K562 (cell line): ENCODE measurements around the gene OR8B4. TPM values are rescaled to one million over a fixed set of nuclear protein-coding genes. Genes with fewer than 3 reads are reported as not detected.

ENCODE experiments used
- ATAC-seq: fragments of 200-7000 bp; cut with Tn5 transposase; 3 replicates; pipeline ENCODE4 v1.9.1; 2020; ENCODE audit warnings: moderate library complexity
- BruUV-seq: library from RNA; stranded (reverse); fragments of 400-500 nt; replicated peaks from 2 replicates; lab custom pipeline; 2021; lab: Mats Ljungman, UMichigan
- CTCF ChIA-PET: fragments of 300-600 bp; formaldehyde crosslinking; extraction: SDS; loops from one replicate; lab custom pipeline; 2021; ENCODE audit warnings: low intra/inter-chr PET ratio; lab: Yijun Ruan, JAX
- POLR2A ChIA-PET: fragments of 300-600, 350-650 bp; sonication (Branson Sonifier 250); formaldehyde crosslinking; extraction: SDS; loops from one replicate; lab custom pipeline; 2021; ENCODE audit warnings: antibody characterized with exemption, inconsistent platforms; lab: Yijun Ruan, JAX
- DNase-seq, 4 experiments: peaks; one replicate each; pipeline versions ENCODE4 v3.0.0 to v3.0.0-alpha.2; 2011 to 2018; ENCODE audit warnings: low spot score in 3 of 4, mixed read lengths in 3 of 4; ENCODE audit errors: extremely low read depth in 1 of 4
- FAIRE-seq: peaks from 2 replicates; lab custom pipeline; 2011; peaks lifted over from hg19 to GRCh38; lab: Jason Lieb, UNC
- H2AFZ ChIP-seq: 2 replicates; pipeline ENCODE4 v1.6.0; 2011; ENCODE audit warnings: low read depth, low read length, control low read depth, inconsistent platforms
- H3K27ac ChIP-seq: fragments of 200-600 bp; 3 replicates; pipeline ENCODE4 v1.8.0; 2011; ENCODE audit warnings: low read depth, mild to moderate bottlenecking, control low read depth, inconsistent platforms, low read length, moderate library complexity, mixed read lengths; ENCODE audit errors: extremely low read depth
- H3K27me3 ChIP-seq, 2 experiments: fragments of 300-600 bp in 1 of 2; 2 replicates in 1 of 2; 3 replicates in 1 of 2; pipeline versions ENCODE4 v1.6.0 to v1.8.0; 2011; ENCODE audit warnings: inconsistent platforms in 2 of 2, low read length in 2 of 2, mild to moderate bottlenecking in 1 of 2, mixed read lengths in 1 of 2, moderate library complexity in 1 of 2; ENCODE audit not compliant: control insufficient read depth in 2 of 2, insufficient read depth in 2 of 2
- H3K36me3 ChIP-seq: fragments of 300-600 bp; 3 replicates; pipeline ENCODE4 v1.8.0; 2011; ENCODE audit warnings: mild to moderate bottlenecking, low read length, inconsistent platforms; ENCODE audit not compliant: control insufficient read depth, insufficient read depth
- H3K4me1 ChIP-seq, 2 experiments: fragments of 200-600 bp in 1 of 2; replicated peaks in 1 of 2; 2 replicates in 1 of 2; 3 replicates in 1 of 2; pipeline versions ENCODE4 v1.5.1 to v1.8.0; 2011; ENCODE audit warnings: inconsistent platforms in 2 of 2, low read length in 2 of 2, mild to moderate bottlenecking in 1 of 2, mixed read lengths in 1 of 2, moderate library complexity in 1 of 2; ENCODE audit not compliant: control insufficient read depth in 2 of 2, insufficient read depth in 2 of 2
- H3K4me2 ChIP-seq: 2 replicates; pipeline ENCODE4 v1.6.1; 2011; ENCODE audit warnings: low read length, control low read depth, inconsistent platforms, mixed read lengths; ENCODE audit not compliant: insufficient read depth
- H3K4me3 ChIP-seq: fragments of 200-600 bp; sonication (generic), shearing (Covaris generic); 2 replicates; pipeline ENCODE4 v1.5.1; 2016; ENCODE audit warnings: control low read depth, inconsistent platforms
- H3K79me2 ChIP-seq: fragments of 200-600 bp; 3 replicates; pipeline ENCODE4 v1.8.0; 2011; ENCODE audit warnings: low read length, inconsistent platforms; ENCODE audit not compliant: control insufficient read depth, insufficient read depth
- H3K9ac ChIP-seq, 2 experiments: 2 replicates each; pipeline versions ENCODE4 v1.6.0 to v1.6.1; 2011; ENCODE audit warnings: low read depth in 2 of 2, low read length in 2 of 2, control low read depth in 1 of 2, inconsistent platforms in 1 of 2, mild to moderate bottlenecking in 1 of 2, mixed read lengths in 1 of 2; ENCODE audit not compliant: insufficient read depth in 1 of 2
- H3K9me1 ChIP-seq: one replicate; pipeline ENCODE4 v1.6.0; 2011; ENCODE audit warnings: inconsistent platforms, mild to moderate bottlenecking, low read length, moderate library complexity; ENCODE audit not compliant: control insufficient read depth, insufficient read depth
- H3K9me3 ChIP-seq: replicated peaks from 2 replicates; pipeline ENCODE4 v1.5.1; 2011; ENCODE audit warnings: low read depth, low read length, inconsistent platforms; ENCODE audit not compliant: control insufficient read depth, insufficient read depth
- H4K20me1 ChIP-seq: replicated peaks from 2 replicates; pipeline ENCODE4 v1.6.1; 2011; ENCODE audit warnings: low read length, inconsistent platforms, mixed read lengths; ENCODE audit not compliant: control insufficient read depth, insufficient read depth
- CBFA2T2 ChIP-seq: fragments of 450-650 bp; conservative IDR thresholded peaks from 2 replicates; pipeline ENCODE4 v1.6.1; 2017; ENCODE audit warnings: mild to moderate bottlenecking
- CBX5 ChIP-seq: IDR thresholded peaks from 2 replicates; pipeline ENCODE4 v1.6.1; 2014; ENCODE audit warnings: low read depth, borderline replicate concordance
- DIDO1 ChIP-seq: fragments of 450-650 bp; IDR thresholded peaks from 2 replicates; pipeline ENCODE4 v1.6.1; 2016; ENCODE audit warnings: low read depth, missing biosample characterization, missing genetic modification characterization
- E2F5 ChIP-seq: sonication (generic); formaldehyde crosslinking; IDR thresholded peaks from 2 replicates; pipeline ENCODE4 v1.8.0; 2022; ENCODE audit warnings: mild to moderate bottlenecking, missing genetic modification reagents
- FOSL1 ChIP-seq: fragments of 200-800 bp; sonication (Bioruptor generic); conservative IDR thresholded peaks from 2 replicates; pipeline ENCODE4 v1.6.1; 2016; ENCODE audit warnings: missing genetic modification characterization, missing compliant biosample characterization
- ILK ChIP-seq: fragments of 450-650 bp; IDR thresholded peaks from 2 replicates; pipeline ENCODE4 v1.6.1; 2016; ENCODE audit warnings: missing genetic modification characterization, low read depth, mild to moderate bottlenecking, missing compliant biosample characterization, moderate library complexity, borderline replicate concordance
- NRF1 ChIP-seq, 2 experiments: fragments of 450-650 bp; IDR thresholded peaks in 1 of 2; conservative IDR thresholded peaks in 1 of 2; 2 replicates each; pipeline ENCODE4 v1.6.1; 2014; ENCODE audit warnings: mild to moderate bottlenecking in 2 of 2
- PTBP1 ChIP-seq: fragments of 200-400 bp; formaldehyde crosslinking; IDR thresholded peaks from 2 replicates; pipeline ENCODE4 v1.6.1; 2017; ENCODE audit warnings: low read depth, low read length
- PTRF ChIP-seq: fragments of 450-650 bp; IDR thresholded peaks from 2 replicates; pipeline ENCODE4 v1.6.1; 2016; ENCODE audit warnings: mild to moderate bottlenecking, missing genetic modification characterization, missing compliant biosample characterization
- RCOR1 ChIP-seq, 2 experiments: IDR thresholded peaks; 2 replicates each; pipeline ENCODE4 v1.6.1; 2012; ENCODE audit warnings: low read depth in 2 of 2, low read length in 2 of 2, borderline replicate concordance in 1 of 2, improper control_type of control experiment in 1 of 2
- SMARCA4 ChIP-seq: fragments of 450-650 bp; IDR thresholded peaks from 2 replicates; pipeline ENCODE4 v1.6.1; 2016
- SNIP1 ChIP-seq: fragments of 450-650 bp; IDR thresholded peaks from 2 replicates; pipeline ENCODE4 v1.7.1; 2017; ENCODE audit warnings: low read depth, mild to moderate bottlenecking
- ZC3H4 ChIP-seq: sonication (generic); formaldehyde crosslinking; IDR thresholded peaks from 2 replicates; pipeline ENCODE4 v1.9.0; 2021; ENCODE audit warnings: missing genetic modification reagents, borderline replicate concordance
- ZFP36 ChIP-seq: fragments of 150-350 bp; IDR thresholded peaks from 2 replicates; pipeline ENCODE4 v1.6.1; 2018; ENCODE audit warnings: low read length, low read depth; ENCODE audit not compliant: partially characterized antibody
- ZNF184 ChIP-seq: sonication (generic); formaldehyde crosslinking; IDR thresholded peaks from 2 replicates; pipeline ENCODE4 v1.5.0; 2020; ENCODE audit warnings: missing genetic modification reagents
- ZNF41 ChIP-seq: fragments of 250-450 bp; sonication (Bioruptor Pico); conservative IDR thresholded peaks from 2 replicates; pipeline ENCODE4 v1.4.0; 2020; ENCODE audit warnings: mild to moderate bottlenecking
- WGBS: fragments of 100-300 bp; shearing (Covaris generic); methylation state at CpG from one replicate; pipeline ENCODE4 v1.1.6; 2016; ENCODE audit warnings: low coverage, mixed read lengths; ENCODE audit not compliant: insufficient coverage; ENCODE audit errors: missing lambda C conversion rate; 5-methylcytosine and 5-hydroxymethylcytosine counted together
- in situ Hi-C: fragments of 300-500 bp; cut with MboI; formaldehyde crosslinking; loops from 4 replicates; pipeline ENCODE4 v1.15.0; 2018; ENCODE audit warnings: inconsistent platforms, mixed read lengths
- intact Hi-C: fragments of 100-400 bp; cut with micrococcal nuclease; formaldehyde crosslinking; loops from 2 replicates; pipeline ENCODE4 v1.14.2; 2022
- polyA plus RNA-seq, 8 experiments: library from polyadenylated mRNA; depleted of rRNA in 4 of 8; stranded (reverse) in 5 of 8; unstranded in 3 of 8; fragments of >200 nt; fragmentation: Nextera tagmentation in 2 of 8; fragmentation: Illumina TruSeq in 1 of 8; extraction: Ambion mirVana in 2 of 8; extraction: Trizol in 1 of 8; gene quantifications; 2 replicates each; pipeline versions ENCODE4 v1.2.1 to v1.2.3, GENCODE V29; 2011 to 2014; ENCODE audit warnings: inconsistent platforms in 1 of 8, missing spikeins in 1 of 8
- total RNA-seq, 7 experiments: library from RNA; depleted of rRNA in 6 of 7; stranded (reverse); fragments of >200 nt in 6 of 7; fragmentation: Illumina TruSeq in 2 of 7; extraction: Trizol in 2 of 7; gene quantifications; 2 replicates each; pipeline versions ENCODE4 v1.2.1 to v1.2.3, GENCODE V29; 2011 to 2021; ENCODE audit warnings: low replicate concordance in 1 of 7

Gene OR8B4
- total and polyA plus RNA-seq, 9 of the 15 experiments (the other 6 are each of a cell fraction or from before 2014, with no cell fraction given), result not detected

- intact Hi-C loops, result no loop called here
- Histone ChIP-seq H3K27me3 (no peaks in the 10 kb centered on the region), H3K79me2 (no peaks in the 10 kb centered on the region), H4K20me1 (no peaks in the 10 kb centered on the region), H3K9ac (no peak overlapping the region), H3K36me3 (no peaks in the 10 kb centered on the region), H3K9me1 (no peaks in the 10 kb centered on the region), H3K27ac (no peak overlapping the region; the same call in 2 of the 3 replicates), H3K4me2 (peak overlapping the region; percentile 58), H3K9me3 (no peaks in the 10 kb centered on the region), H3K4me3 (no peak overlapping the region), H2AFZ (peak overlapping the region; percentile 5; the same call in 1 of the 2 replicates), H3K4me1 (peaks cover 0 to 17% of the 10 kb centered on the region in 2 experiments; a peak in 2 of 5 replicates)
- no peak for FAIRE-seq
- in situ Hi-C loops, result no loop called here
- 64% methylated on average over 3 of the region's 5 CpGs for WGBS
- ChIA-PET POLR2A (interaction anchor here (0.6 to 2.3 kb wide), 2 partner anchors 29 to 379 kb away, joined by 4 to 7 read pairs; no protein-coding TSS in a partner anchor), CTCF (no interaction called here)
- TF ChIP-seq ZC3H4, result no peak
- 0 out of 2 replicates have a peak, but pooled peaks have one; percentile 60 for TF ChIP-seq ZNF184 (CRISPR knock-in tag)
- TF ChIP-seq SMARCA4, result no peak
- no peak for ATAC-seq
- BruUV-seq, result no TSS peak
- DNase-seq, result no peak
Observed at GRCh38 chr11:124441081-124441480, 16.4 kb upstream of the OR8B4 start.

- peaks cover 0 to 17% of the 10 kb centered on the region in 2 experiments; a peak in 2 of 5 replicates for H3K4me1 ChIP-seq
- FAIRE-seq, result peak; percentile 71
- BruUV-seq, result no TSS peak
- ChIA-PET CTCF (no interaction called here), POLR2A (interaction anchor here (0.7 to 1.4 kb wide), 3 partner anchors 10 to 227 kb away, joined by 3 to 4 read pairs (median 3); no protein-coding TSS in a partner anchor)
- H3K27ac ChIP-seq, result peak overlapping the region; percentile 4; the same call in 2 of the 3 replicates
- no peaks in the 10 kb centered on the region for H4K20me1 ChIP-seq
- H3K9me3 ChIP-seq, result no peaks in the 10 kb centered on the region
- in situ Hi-C loops (no loop called here), intact Hi-C loops (no loop called here)
- ATAC-seq, result peak; percentile 72
- peak overlapping the region; percentile 58 for H3K4me2 ChIP-seq
- H3K9me1 ChIP-seq, result no peaks in the 10 kb centered on the region
- no peaks in the 10 kb centered on the region for H3K79me2 ChIP-seq
- no peak overlapping the region for H3K4me3 ChIP-seq
- H3K9ac ChIP-seq, result no peak overlapping the region
- no peaks in the 10 kb centered on the region for H3K27me3 ChIP-seq
- no peaks in the 10 kb centered on the region for H3K36me3 ChIP-seq
- H2AFZ ChIP-seq, result peak overlapping the region; percentile 61; the same call in 1 of the 2 replicates
- DNase-seq, result peak in 2 of 4 experiments; percentile 6 to 55
- WGBS, result 12% methylated on average over 4 of the region's 4 CpGs
- no peak for TF ChIP-seq ZFP36
- TF ChIP-seq PTBP1, result no peak
- TF ChIP-seq NRF1 (conservative IDR thresholded peaks at IDR 0.05 in 1 of 2, IDR thresholded peaks at IDR 0.05 in 1 of 2), result peak in 1 of 2 experiments; percentile 22; a peak in 1 of 4 replicates
- TF ChIP-seq FOSL1 (tag), result peak; percentile 68
- no peak for TF ChIP-seq CBFA2T2
- TF ChIP-seq PTRF (tag), result no peak
- TF ChIP-seq DIDO1 (tag), result no peak
- no peak for TF ChIP-seq SNIP1
- TF ChIP-seq ZNF41 (CRISPR knock-in tag), result no peak
- peak in 1 of 2 experiments; percentile 87; a peak in 2 of 4 replicates for TF ChIP-seq RCOR1 (IDR thresholded peaks at IDR 0.05; ENCODE audit: borderline replicate concordance in 1 of 2, low read depth in 2 of 2, low read length in 2 of 2)
- no peak for TF ChIP-seq E2F5 (CRISPR knock-in tag)
- TF ChIP-seq CBX5, result no peak
- no peak for TF ChIP-seq ILK
- TF ChIP-seq ZC3H4, result no peak
Observed at GRCh38 chr11:124440608-124441007, 15.9 kb upstream of the OR8B4 start.
